HG03439 (cell line): ENCODE measurements around the gene CAPZB.
"Not testable (repeated sequence)": the region's sequence is repeated elsewhere in the genome, so short reads cannot be mapped to it uniquely, and the experiment has no call there.

Experiments
- ATAC-seq: cut with Tn5 transposase; IDR thresholded peaks from one replicate; pipeline ENCODE4 v1.9.1; 2021; ENCODE audit warnings: mild to moderate bottlenecking, moderate library complexity; ENCODE audit not compliant: unreplicated experiment

The CAPZB gene

GRCh38 chr1:19485362-19486187 is at the start of gene CAPZB:
TSS of gene CAPZB (minus strand) at chr1:19485539. CDS start at chr1:19485438, 101 bp downstream.
- ATAC-seq: peak; percentile 67

- ATAC-seq: no peak
Observed at GRCh38 chr1:19534281-19534680, 48.9 kb upstream of the CAPZB start.

GRCh38 chr1:19533626-19534025 is 48.3 kb upstream of the CAPZB start:
- no peak for ATAC-seq

- ATAC-seq: no peak
Observed at GRCh38 chr1:19532519-19532918, 47.2 kb upstream of the CAPZB start.

GRCh38 chr1:19529664-19530063 is 44.3 kb upstream of the CAPZB start:
- no peak for ATAC-seq

- no peak for ATAC-seq
Observed at GRCh38 chr1:19528438-19528837, 43.1 kb upstream of the CAPZB start.

GRCh38 chr1:19525607-19526545 is 40.5 kb upstream of the CAPZB start:
- no peak for ATAC-seq

GRCh38 chr1:19524791-19525190 is 39.5 kb upstream of the CAPZB start:
- no peak for ATAC-seq

- not testable (repeated sequence) for ATAC-seq
Observed at GRCh38 chr1:19522570-19522969, 37.2 kb upstream of the CAPZB start.

GRCh38 chr1:19521411-19521810 is 36.1 kb upstream of the CAPZB start:
- no peak for ATAC-seq

- ATAC-seq: no peak
Observed at GRCh38 chr1:19517017-19517416, 31.7 kb upstream of the CAPZB start.

GRCh38 chr1:19515201-19515600 is 29.9 kb upstream of the CAPZB start:
- ATAC-seq: no peak

- no peak for ATAC-seq
Observed at GRCh38 chr1:19514391-19514831, 29.1 kb upstream of the CAPZB start.

GRCh38 chr1:19512545-19512944 is 27.2 kb upstream of the CAPZB start:
- ATAC-seq: no peak

GRCh38 chr1:19511116-19511515 is 25.8 kb upstream of the CAPZB start:
- no peak for ATAC-seq

GRCh38 chr1:19509647-19510046 is 24.3 kb upstream of the CAPZB start:
- ATAC-seq: not testable (repeated sequence)

GRCh38 chr1:19507516-19507915 is 22.2 kb upstream of the CAPZB start:
- ATAC-seq: no peak

GRCh38 chr1:19505693-19506457 is 20.5 kb upstream of the CAPZB start:
- ATAC-seq: no peak

- no peak for ATAC-seq
Observed at GRCh38 chr1:19504796-19505692, 19.7 kb upstream of the CAPZB start.

- ATAC-seq: not testable (repeated sequence)
Observed at GRCh38 chr1:19502284-19502683, 16.9 kb upstream of the CAPZB start.
